ENCODE results near the gene CCDC69.
"Not testable (repeated sequence)": the region's sequence is repeated elsewhere in the genome, so short reads cannot be mapped to it uniquely, and the experiment has no call there.

CCDC69 gene

DNA sequence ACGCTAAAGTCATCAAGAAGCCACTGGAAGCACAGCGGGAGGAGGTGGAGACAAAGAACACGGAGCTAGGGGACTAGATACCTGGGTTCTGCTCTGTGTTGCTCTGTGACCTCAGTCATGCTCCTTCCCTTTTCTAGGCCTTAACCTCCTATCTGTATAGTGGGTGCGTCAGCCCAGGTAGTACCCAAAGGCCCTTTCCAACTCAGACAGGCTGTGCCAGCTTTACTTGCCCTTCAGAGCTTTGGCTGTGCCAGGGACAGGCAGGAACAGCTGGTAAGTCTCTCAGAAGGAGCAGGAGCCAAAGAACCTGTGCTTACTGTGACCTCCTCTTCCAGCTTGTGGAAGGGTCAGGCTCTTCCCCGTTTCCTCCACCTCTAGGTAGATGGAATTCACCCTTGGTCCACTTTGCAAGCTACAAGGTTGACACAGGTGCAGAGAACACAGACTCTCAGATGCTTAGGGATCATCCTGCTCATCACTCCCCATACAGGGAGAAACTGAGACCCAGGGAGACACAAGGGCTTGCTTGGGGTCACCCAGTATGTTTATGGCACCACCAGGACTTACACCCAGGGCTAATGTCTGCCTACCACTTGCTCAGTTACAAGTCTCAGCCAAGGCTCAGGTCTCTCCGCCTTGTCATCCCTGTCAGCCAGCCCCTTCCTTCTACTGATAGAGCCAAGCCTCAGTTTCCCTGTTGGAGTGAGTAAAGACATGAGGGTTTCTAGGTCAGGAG is 1.7 kb downstream of the CCDC69 start:
- no peak for DNase-seq (ENCODE audit: low spot score)

DNA sequence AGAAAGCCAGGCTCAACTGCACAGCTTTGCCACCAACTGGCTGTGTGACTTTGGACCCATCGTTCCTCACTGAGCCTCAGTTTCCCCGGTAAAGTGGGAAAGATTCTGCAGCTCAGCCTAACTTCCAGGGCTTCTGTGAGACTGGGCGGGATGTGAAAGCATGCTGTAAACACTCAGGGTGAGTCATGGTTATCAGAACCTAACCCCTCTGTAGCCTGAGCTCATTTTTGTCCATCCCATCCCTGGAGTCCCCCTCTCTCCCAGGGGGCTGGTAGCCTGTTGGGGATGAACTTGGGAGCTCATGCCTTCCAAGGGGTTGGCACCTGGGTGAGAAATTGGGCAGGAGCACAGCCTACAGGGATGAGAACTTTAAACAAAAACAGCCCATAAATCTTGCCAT is 2.3 kb downstream of the CCDC69 start:
- DNase-seq (ENCODE audit: low spot score), result peak; percentile 33

DNA sequence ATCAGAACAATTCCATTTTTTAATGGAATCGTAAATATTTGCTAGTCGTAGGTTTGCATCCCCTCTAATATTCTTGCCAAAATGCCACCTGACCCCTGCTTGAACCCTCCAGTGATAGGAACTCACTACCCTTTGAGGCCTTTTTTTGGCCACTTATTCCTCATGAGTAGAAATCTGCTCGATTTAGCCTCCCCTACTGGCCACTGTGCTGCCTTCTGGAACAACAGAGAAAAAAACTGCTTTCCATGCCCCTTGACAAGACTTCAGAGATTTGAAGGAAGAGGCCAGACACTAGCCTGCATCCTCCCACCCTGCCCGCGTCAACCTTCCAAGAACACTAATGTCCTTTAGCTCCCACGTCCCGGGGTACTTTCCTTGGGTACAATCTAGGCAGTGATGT is 4.1 kb downstream of the CCDC69 start:
- DNase-seq (ENCODE audit: low spot score), result no peak

DNA sequence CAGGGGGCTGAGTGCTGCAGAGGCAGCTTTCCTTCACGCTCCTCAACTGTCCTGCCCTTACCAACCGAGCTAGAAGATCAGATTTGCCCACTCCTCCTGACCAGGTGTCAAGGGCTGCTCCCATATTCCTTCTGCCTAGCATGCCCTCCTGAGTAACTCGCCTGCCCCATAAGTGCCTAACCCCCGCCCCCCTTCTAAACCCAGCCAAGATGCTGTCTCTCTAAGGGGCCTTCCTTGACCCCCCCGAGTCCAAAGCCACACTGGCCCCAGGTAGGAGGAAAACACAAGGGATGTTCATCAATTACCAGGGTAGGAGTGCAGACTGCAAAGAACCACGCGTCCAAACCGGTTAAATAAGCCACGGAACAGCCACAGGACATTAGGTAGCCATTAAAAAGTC is 4.8 kb downstream of the CCDC69 start:
- DNase-seq (ENCODE audit: low spot score), result no peak

DNA sequence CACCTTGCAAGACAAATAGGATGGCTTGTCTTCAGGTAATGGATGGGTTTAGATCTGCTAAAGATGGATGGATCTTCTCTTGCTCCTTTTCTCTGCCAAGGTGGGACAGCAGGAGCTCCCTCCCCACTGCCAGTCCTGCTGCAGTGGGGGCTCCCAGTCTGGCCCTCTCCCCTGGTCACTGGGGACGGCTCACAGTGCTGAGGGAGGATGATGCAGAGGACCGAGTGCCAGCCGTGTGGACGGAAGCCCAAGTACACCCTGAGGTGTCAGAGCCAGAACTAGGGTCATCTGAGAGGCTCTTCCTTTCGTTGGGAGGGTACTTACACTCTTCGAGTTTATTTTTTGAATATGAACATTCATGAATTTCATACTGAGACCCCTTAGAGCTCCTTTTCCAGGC is 5.7 kb downstream of the CCDC69 start:
- no peak for DNase-seq (ENCODE audit: low spot score)

DNA sequence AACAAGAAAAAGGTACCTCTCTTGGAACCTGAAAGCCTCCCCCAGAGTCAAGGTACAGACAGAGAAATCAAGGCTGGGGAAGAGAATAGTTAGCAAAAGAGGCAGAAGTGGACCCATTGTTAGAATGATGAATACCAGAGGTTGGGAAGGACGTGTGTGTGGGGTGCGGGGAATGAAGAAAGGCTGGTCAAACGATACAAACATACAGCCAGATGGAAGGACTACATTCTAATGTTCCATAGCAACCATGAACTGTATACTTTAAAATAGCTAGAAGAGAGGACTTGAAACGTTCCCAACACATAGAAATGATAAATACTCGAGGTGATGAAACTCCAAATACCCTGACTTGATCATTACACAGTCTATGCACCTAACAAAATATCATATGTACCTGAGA is 7.1 kb downstream of the CCDC69 start:
- no peak for DNase-seq (ENCODE audit: low spot score)

DNA sequence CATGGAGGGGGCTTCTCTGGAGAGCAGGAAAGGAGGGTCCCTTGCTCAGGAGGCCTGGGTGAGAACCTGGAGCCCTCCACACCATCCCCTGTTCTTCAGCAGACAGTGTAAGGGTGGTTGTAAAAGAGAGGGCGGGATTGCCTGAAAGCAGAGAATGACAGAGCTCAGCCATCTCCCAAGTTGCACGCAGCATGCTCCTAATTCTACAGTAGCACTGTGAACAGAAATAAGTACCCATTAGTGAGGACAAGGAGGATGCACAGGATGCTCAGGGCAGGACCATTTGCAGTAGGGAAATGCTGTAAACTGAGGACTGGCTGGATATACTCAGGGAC is 8.4 kb downstream of the CCDC69 start:
- no peak for DNase-seq (ENCODE audit: low spot score)

DNA sequence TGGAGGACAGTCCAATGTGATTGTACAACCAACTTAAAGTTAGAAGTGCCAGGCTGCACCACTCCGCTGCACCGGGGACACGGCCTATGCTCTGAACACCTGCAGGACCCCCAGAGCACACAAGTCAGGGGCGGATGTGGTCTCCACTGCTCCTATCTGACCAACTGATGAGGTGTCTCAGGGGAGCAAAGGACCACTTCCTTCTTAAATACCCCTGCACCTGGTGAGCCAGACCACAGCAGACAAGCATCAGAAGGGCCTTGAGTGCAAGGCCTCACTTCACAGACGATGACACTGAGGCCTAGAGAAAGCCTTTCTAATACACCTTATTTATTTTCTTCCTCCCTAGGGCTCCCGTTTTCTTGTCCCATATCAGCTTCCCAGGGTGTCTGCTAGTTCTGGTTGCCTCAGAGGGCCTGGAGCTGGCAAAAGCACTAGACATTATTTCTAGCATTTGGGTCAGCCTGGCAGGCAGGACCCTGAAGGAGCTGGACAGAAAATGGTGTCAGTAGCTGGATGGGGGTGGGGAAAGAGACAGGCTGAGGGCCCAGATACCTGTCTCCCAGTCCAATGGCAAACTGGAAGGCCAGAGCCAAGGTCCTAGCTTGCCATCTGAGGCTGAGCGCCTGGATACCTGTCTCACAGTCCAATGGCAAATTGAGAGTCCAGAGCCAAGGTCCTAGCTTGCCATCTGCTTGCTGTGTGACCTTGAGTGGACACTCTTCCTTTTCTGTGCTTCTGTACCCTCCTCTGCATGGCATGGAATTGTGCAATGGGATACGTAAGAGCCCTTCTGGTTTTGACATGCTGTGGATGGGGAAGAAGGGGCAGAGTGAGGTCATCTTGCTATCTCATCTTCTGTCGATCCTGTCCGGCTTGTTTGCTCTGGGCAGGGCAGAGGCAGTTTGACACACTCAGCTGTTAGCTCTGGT is 9.0 kb downstream of the CCDC69 start:
- DNase-seq (ENCODE audit: low spot score), result no peak

DNA sequence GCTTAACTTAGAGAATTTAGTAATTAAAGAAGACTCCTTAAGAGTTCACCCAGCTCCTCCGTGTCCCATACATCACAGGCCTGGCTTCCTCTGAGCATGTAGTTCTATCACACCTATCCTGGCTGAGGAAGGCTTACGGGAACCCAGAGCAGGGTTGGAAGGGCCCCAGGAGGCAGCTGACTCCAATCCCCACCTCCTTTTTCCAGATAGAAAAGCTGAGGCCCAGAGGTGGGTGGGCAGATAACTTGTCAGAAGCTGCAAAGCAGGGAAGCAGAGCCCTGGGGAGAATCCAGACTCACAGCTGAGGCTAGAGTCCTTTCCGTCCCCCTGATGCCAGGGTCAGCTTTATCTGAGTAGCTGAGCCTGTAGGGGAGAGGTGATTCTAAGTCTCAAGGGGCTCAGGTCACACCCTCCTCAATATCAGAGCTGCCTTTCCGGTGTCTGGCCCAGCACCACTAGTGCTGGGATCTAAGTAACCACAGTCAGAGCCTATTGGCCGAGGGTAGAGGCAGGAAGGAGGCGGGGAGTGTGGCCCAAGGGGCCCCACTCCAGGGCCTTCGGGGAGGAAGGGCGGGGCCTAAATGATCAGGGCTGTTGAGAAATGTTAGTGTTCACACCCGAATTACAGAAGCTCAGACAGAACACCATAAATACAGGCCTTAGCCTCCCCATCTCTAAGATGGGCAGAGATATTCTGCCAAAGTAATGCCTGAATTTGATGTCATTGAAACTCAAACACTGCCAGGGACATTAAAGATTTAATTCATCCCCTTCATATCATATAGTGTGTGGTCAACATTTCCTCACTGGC is 9.9 kb downstream of the CCDC69 start:
- DNase-seq (ENCODE audit: low spot score), result peak; percentile 62

DNA sequence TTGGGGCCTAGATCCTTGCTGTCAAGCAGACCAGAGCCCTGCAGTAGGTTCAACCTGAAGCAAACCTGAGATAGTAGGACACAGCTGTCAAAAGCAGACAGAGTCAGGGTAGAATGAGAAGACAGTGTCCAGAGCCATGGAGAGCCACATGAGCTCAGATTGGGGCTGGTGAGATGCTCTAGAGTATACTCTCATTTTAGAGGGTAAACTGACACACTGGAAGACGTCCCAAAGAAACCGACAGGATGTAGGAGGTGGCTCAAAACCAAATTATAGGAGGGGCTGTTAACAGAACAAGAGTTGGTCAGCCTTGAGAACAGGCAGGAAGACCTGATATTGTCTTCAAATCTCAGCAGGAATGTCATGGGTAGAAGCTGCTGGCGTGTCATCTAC is 11.5 kb downstream of the CCDC69 start:
- DNase-seq (ENCODE audit: low spot score), result no peak

DNA sequence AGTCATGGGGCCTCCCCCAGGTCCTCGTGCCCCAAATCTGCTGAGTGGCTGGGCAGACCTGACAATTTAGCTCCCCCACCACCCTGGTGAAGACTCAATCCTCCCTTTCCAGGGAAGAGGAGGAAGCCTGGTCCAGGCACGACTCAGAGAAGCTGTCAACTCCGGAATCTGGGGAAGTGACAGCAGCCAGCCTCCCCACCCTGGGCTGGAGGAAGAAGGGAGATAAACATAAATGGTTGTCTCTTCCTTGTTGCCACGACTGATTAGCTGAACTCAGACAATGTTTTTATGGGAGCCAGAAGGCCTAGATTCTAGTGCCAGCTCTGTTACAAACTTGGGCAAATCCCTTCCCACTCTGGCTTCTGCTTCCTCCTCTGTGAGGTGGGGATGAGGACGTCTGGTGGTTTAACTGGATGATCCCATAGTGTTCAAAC is 15.4 kb downstream of the CCDC69 start:
- no peak for DNase-seq (ENCODE audit: low spot score)

DNA sequence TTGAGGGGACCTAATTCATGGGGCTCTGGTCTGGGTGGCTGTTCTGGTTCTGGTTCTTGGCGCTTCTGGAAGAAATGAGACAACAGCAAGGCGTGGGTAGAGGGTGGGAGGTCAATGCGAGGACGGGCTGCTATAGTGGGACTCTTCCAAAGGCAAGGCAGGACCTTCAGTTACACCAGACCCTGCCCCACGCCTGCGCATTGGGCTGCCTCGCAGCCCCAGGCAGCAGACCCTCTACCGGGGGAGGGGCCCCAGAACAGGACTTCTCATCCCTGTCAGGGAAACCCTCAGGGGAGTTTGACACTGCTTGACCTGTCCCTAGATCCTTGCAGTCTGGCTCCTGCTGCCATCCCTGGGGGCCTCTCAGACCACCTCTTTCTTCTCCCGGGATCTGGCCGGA is 18.5 kb downstream of the CCDC69 start:
- DNase-seq (ENCODE audit: low spot score), result no peak

DNA sequence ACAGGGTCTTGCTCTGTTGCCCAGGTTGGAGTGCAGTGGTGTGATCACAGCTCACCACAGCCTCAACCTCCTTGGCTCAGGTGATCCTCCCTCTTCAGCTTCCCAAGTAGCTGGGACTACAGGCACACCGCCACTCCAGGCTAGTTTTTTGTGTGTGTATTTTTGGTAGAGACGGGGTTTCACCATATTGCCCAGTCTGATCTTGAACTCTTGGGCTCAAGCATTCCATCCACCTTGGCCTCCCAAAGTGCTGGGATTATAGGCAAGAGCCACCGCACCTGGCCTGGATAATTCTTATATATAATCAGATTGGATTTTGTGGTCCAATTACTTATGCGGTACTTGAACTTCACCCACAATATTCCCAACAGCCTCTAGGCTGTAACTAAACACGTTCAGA is 19.8 kb downstream of the CCDC69 start:
- no peak for DNase-seq (ENCODE audit: low spot score)

DNA sequence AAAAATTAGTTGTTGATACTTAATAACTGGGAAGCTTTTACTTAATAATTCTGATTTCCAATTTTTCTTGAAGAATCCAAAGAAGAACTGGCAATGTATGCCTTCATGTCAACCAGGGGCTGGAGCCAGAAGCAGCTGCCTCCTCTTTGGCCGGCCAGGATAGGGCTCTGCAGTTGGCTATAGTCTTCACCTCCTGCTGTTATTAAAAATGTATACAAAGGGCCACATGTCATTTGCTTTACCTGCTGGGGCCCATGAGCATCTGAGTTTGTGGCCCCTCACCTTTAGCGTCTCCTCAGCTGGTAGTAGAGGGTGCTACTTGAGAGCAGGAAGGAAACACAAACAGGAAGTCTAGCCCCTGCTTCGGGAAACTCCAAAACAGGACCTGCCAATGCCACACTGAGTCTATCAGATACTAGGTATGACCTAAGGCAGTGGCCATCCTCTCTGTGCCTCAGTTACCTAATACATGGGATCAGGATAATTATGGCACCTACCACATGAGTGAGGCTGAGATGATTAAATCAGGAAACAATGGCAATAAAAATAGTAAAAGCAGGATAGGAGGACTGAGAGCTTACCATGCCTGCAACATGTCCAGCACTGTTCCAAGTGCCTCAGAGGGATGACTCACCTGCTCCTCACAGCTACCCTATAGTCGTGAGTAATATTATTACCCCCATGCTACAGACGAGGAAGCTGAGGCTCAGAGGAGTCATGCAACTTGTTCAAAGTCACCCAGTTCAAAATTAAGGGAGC is 21.3 kb downstream of the CCDC69 start:
- DNase-seq (ENCODE audit: low spot score), result peak; percentile 41

DNA sequence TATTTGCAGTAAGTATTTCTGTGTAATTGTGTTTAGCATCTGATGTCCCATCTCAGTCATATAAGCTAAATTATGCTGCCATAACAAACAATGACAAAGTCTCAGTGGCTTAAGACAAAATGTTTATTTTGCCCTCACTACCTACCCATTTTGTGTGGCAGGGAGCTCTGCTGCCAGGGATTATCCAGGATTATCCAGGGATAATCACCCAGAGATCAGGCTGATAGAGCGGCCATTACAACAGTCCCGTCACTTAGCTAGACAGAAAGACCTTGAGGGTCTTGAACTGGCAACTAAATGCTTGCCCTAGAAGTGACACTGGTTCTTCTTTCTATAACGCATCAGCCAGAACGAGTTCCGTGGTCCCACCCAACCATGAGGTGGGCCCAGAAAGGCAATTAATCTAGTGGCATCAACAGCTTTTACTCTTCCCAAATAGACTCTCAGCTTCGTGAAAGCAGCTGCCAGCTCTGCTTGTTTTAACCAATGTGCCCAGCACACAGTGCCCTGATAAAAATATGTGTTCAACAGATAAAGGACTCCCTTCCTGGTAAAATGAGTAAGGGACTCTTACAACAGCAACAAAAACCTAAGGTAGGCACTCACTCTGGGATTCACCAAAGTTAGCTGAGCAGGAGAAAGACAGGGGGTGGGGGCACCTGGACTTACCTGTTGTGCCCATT is 22.8 kb downstream of the CCDC69 start:
- DNase-seq (ENCODE audit: low spot score), result no peak

DNA sequence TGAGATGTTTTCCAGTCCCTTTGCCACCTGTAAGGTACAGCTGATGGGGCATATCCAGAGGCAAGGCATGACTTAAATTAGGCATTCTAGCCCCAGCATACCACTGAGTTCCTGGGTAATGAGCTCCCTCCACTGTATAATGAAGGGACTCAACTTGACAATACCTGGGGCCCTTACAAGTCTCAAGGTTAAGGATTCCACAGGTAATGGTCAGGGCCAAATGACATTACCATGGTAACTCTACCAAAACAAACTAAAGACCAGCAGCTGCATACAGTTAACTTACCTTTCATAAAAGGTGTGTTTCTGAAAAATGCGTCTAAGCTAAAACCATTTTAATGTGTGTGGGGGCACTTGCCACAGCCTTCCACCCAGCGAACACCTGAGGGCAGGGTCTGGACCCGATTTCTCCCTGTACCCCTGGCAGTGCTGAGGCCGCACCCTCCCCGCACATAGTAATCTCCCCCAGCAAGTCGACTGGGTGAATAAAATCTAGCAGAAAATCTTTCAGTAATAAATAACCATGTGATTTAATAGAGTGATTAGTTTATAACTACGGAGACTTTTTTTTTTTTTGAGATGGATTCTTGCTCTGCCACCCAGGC is 24.2 kb downstream of the CCDC69 start:
- DNase-seq (ENCODE audit: low spot score), result no peak

DNA sequence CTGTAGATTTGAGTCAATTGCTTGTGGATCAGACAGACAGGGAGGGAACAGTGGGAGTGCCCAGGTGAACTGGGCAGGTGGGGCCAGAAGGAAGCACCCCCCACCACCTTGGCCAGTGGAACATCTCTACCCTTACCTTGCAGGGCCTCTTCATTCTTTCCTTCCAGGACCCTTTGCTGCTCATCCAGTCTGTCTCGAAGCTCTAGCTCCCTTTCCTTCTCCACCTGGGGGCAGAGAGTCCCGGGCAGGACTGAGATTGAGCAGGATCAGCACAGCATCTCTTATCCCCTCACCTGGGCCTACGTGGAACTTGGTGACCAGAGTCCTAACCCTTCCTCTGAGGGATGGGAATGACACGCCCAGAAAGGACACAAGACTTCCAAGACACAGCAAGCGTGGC is 25.0 kb downstream of the CCDC69 start:
- no peak for DNase-seq (ENCODE audit: low spot score)

DNA sequence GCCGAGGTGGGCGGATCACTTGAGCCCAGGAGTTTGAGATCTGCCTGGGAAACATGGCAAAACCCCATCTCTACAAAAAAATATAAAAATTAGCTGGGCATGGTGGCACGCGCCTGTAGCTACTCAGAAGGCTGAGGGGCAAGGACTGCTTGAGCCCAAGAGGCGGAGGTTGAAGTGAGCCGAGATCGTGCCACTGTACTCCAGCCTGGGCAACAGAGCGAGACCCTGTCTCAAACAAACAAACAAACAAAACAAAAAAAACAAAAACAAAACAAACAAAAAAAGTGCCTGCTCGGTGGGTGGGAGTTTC is 26.6 kb downstream of the CCDC69 start:
- not testable (repeated sequence) for DNase-seq (ENCODE audit: low spot score)

DNA sequence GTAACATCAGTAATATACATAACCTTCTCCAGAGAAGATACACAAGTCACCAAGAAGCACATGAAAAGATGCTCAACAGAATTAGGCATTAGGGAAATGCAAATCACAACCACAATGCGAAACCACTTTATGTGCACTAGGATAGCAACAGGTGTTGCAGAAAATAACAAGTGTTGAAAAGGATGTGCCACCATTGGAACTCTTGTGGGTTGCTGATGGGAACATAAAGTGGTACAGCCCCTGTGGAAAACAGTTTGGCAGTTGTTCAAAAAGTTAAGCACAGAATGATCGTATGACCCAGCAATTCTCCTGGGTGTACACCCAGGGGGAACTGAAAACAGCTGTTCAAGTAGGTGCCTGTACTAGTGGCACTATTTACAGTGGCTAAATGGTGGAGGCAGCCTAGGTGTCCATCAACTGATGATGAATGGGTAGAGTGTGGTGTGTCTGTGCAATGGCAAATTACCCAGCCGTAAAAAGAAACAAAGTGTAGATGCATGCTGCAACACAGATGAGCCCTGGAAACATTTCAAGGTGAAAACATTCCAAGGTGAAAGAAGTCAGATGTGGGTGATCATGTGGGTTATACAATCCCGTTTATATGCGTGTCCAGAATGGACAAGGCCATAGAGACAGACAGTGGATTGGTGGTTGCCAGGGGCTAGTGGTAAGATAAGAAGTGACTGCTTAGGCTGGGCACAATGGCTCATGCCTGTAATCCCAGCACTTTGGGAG is 27.2 kb downstream of the CCDC69 start:
- no peak for DNase-seq (ENCODE audit: low spot score)

DNA sequence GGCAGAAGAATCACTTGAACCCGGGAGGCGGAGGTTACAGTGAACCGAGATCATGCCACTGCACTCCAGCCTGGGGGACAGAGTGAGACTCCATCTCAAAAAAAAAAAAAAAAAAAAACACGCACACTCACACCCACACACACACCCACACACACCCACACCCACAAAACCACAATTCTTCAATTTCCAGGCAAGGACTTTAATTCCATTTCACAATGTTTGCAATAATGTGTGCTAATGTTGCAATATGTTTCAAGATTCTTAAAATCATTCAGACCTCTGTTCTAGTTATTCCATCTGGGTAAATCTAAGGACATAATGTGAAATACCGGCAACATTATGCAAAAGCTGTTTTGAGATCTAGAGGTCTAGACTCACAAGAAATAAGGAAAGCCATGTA is 28.3 kb downstream of the CCDC69 start:
- peak; percentile 35 for DNase-seq (ENCODE audit: low spot score)

Measured in GM03348 (cell line).